ENCODE data around the gene NUP133. TPM values are rescaled to one million over a fixed set of nuclear protein-coding genes. Genes with fewer than 3 reads are reported as not detected.

NUP133 gene
- total RNA-seq, 1 donor from 2014 or later = 9.3 TPM

GRCh38 chr1:229507502-229507901, 639 bp downstream of the NUP133 start:
- peaks cover 7 to 11% of the 10 kb centered on the region in 2 donors for H3K4me1 ChIP-seq
- no peaks in the 10 kb centered on the region for H3K9me3 ChIP-seq
- no peaks in the 10 kb centered on the region for H3K27me3 ChIP-seq
- no peak for DNase-seq (ENCODE audit: low spot score in 2 of 2)
- intact Hi-C loops (cut with DNase I) = loop anchor here (5.0 to 10.0 kb wide), 2 partner anchors 1100 to 1403 kb away; partner anchors contain the start of genes C1orf35, MRPL55 and TRIM11
- TF ChIP-seq CTCF (IDR thresholded peaks at IDR 0.05) = no peak
- peak overlapping the region; percentile 89 to 98 for H3K27ac ChIP-seq
- peaks cover 0 to 9% of the 10 kb centered on the region in 2 donors for H3K36me3 ChIP-seq
- H3K4me3 ChIP-seq = peak overlapping the region; percentile 96 to 100

GRCh38 chr1:229506633-229507032, 1.5 kb downstream of the NUP133 start:
- Histone ChIP-seq H3K4me1 (peaks cover 7 to 11% of the 10 kb centered on the region in 2 donors), H3K27ac (no peak overlapping the region), H3K36me3 (peaks cover 0 to 13% of the 10 kb centered on the region in 2 donors), H3K4me3 (peak overlapping the region in 1 of 2 donors; percentile 96), H3K27me3 (no peaks in the 10 kb centered on the region), H3K9me3 (no peaks in the 10 kb centered on the region)
- TF ChIP-seq CTCF (IDR thresholded peaks at IDR 0.05) = no peak
- intact Hi-C loops (cut with DNase I) = loop anchor here (5.0 to 10.0 kb wide), 2 partner anchors 1099 to 1402 kb away; partner anchors contain the start of genes C1orf35, MRPL55 and TRIM11
- no peak for DNase-seq (ENCODE audit: low spot score in 2 of 2)

- no peak overlapping the region for H3K4me3 ChIP-seq
- peaks cover 75 to 98% of the 10 kb centered on the region in 2 donors for H3K36me3 ChIP-seq
- DNase-seq (ENCODE audit: low spot score in 2 of 2) = no peak
- no peak for TF ChIP-seq CTCF (IDR thresholded peaks at IDR 0.05)
- intact Hi-C loops (cut with DNase I) = no loop called here
- H3K27ac ChIP-seq = no peak overlapping the region
- no peaks in the 10 kb centered on the region for H3K4me1 ChIP-seq
- no peaks in the 10 kb centered on the region for H3K27me3 ChIP-seq
- no peaks in the 10 kb centered on the region for H3K9me3 ChIP-seq
These were observed 12.4 kb downstream of the NUP133 start for GRCh38 chr1:229495782-229496181.

- H3K4me3 ChIP-seq = no peak overlapping the region
- peaks cover 52 to 86% of the 10 kb centered on the region in 2 donors for H3K36me3 ChIP-seq
- intact Hi-C loops (cut with DNase I) = no loop called here
- no peaks in the 10 kb centered on the region for H3K27me3 ChIP-seq
- H3K27ac ChIP-seq = no peak overlapping the region
- TF ChIP-seq CTCF (IDR thresholded peaks at IDR 0.05) = no peak
- H3K9me3 ChIP-seq = no peaks in the 10 kb centered on the region
- DNase-seq (ENCODE audit: low spot score in 2 of 2) = no peak
- H3K4me1 ChIP-seq = no peaks in the 10 kb centered on the region
These were observed 21.0 kb downstream of the NUP133 start for GRCh38 chr1:229487181-229487580.

GRCh38 chr1:229485318-229485717, 22.8 kb downstream of the NUP133 start:
- H3K36me3 ChIP-seq = peaks cover 47 to 80% of the 10 kb centered on the region in 2 donors
- H3K4me1 ChIP-seq = no peaks in the 10 kb centered on the region
- no peak for TF ChIP-seq CTCF (IDR thresholded peaks at IDR 0.05)
- intact Hi-C loops (cut with DNase I) = no loop called here
- no peaks in the 10 kb centered on the region for H3K9me3 ChIP-seq
- no peak overlapping the region for H3K27ac ChIP-seq
- H3K4me3 ChIP-seq = no peak overlapping the region
- no peaks in the 10 kb centered on the region for H3K27me3 ChIP-seq
- no peak for DNase-seq (ENCODE audit: low spot score in 2 of 2)

GRCh38 chr1:229482511-229482910, 25.6 kb downstream of the NUP133 start:
- intact Hi-C loops (cut with DNase I) = loop anchor here (1.0 kb wide), 1 partner anchor 224 kb away; no protein-coding TSS in a partner anchor
- no peak overlapping the region for H3K27ac ChIP-seq

More at GRCh38 chr1:229482511-229482910, 25.6 kb downstream of the NUP133 start:
- H3K36me3 ChIP-seq = peaks cover 38 to 77% of the 10 kb centered on the region in 2 donors
- H3K27me3 ChIP-seq = no peaks in the 10 kb centered on the region
- no peak for TF ChIP-seq CTCF (IDR thresholded peaks at IDR 0.05)
- H3K4me1 ChIP-seq = no peaks in the 10 kb centered on the region
- DNase-seq (ENCODE audit: low spot score in 2 of 2) = no peak
- H3K9me3 ChIP-seq = no peaks in the 10 kb centered on the region
- H3K4me3 ChIP-seq = no peak overlapping the region
